Stimulated activated memory B cell treated with anti-CD40 and anti-IgM and Interleukin-4, amounts not matched to agents 10 μg/mL and 1 μg/mL and 100 μg/mL, for 72 hours (primary cell): ENCODE data around the gene ARHGAP26.

Experiments used
- ATAC-seq: fragments of 150-1000 bp; cut with Tn5 transposase; 2 replicates; pipeline ENCODE4 v1.10.0; 2021
- H3K27ac Mint-ChIP-seq: one replicate; pipeline ENCODE4 v1.8.0; 2022; ENCODE audit warnings: mild to moderate bottlenecking, mixed read lengths
- H3K27me3 Mint-ChIP-seq: one replicate; pipeline ENCODE4 v1.8.0; 2022; ENCODE audit warnings: mixed read lengths
- H3K36me3 Mint-ChIP-seq: one replicate; pipeline ENCODE4 v1.8.0; 2022; ENCODE audit warnings: mixed read lengths
- H3K4me1 Mint-ChIP-seq: one replicate; pipeline ENCODE4 v1.8.0; 2022; ENCODE audit warnings: mixed read lengths
- H3K4me3 Mint-ChIP-seq: one replicate; pipeline ENCODE4 v1.8.0; 2022; ENCODE audit warnings: mild to moderate bottlenecking, moderate library complexity, mixed read lengths
- H3K9me3 Mint-ChIP-seq: one replicate; pipeline ENCODE4 v1.8.0; 2022; ENCODE audit warnings: mixed read lengths

ARHGAP26 gene

GRCh38 chr5:143135832-143136551 is 365.8 kb downstream of the ARHGAP26 start:
- peaks cover 12% of the 10 kb centered on the region for H3K36me3 Mint-ChIP-seq
- no peak overlapping the region for H3K27ac Mint-ChIP-seq
- H3K9me3 Mint-ChIP-seq, result no peaks in the 10 kb centered on the region
- ATAC-seq, result no peak
- H3K27me3 Mint-ChIP-seq, result no peaks in the 10 kb centered on the region
- H3K4me1 Mint-ChIP-seq, result peaks cover 3% of the 10 kb centered on the region
- no peak overlapping the region for H3K4me3 Mint-ChIP-seq

GRCh38 chr5:143138839-143139238 is 368.7 kb downstream of the ARHGAP26 start:
- no peaks in the 10 kb centered on the region for H3K4me1 Mint-ChIP-seq
- no peaks in the 10 kb centered on the region for H3K9me3 Mint-ChIP-seq
- no peak overlapping the region for H3K27ac Mint-ChIP-seq
- H3K27me3 Mint-ChIP-seq, result no peaks in the 10 kb centered on the region
- no peak for ATAC-seq
- no peak overlapping the region for H3K4me3 Mint-ChIP-seq
- H3K36me3 Mint-ChIP-seq, result peaks cover 12% of the 10 kb centered on the region

GRCh38 chr5:143139585-143139984 is 369.4 kb downstream of the ARHGAP26 start:
- H3K27ac Mint-ChIP-seq, result no peak overlapping the region
- no peaks in the 10 kb centered on the region for H3K9me3 Mint-ChIP-seq
- H3K4me1 Mint-ChIP-seq, result no peaks in the 10 kb centered on the region
- peaks cover 6% of the 10 kb centered on the region for H3K36me3 Mint-ChIP-seq
- no peaks in the 10 kb centered on the region for H3K27me3 Mint-ChIP-seq
- no peak overlapping the region for H3K4me3 Mint-ChIP-seq
- no peak for ATAC-seq

GRCh38 chr5:143140492-143141203 is 370.5 kb downstream of the ARHGAP26 start:
- Mint-ChIP-seq H3K4me3 (no peak overlapping the region), H3K27ac (no peak overlapping the region), H3K9me3 (no peaks in the 10 kb centered on the region), H3K27me3 (no peaks in the 10 kb centered on the region), H3K4me1 (no peaks in the 10 kb centered on the region), H3K36me3 (peaks cover 6% of the 10 kb centered on the region)
- no peak for ATAC-seq

- Mint-ChIP-seq H3K36me3 (peaks cover 6% of the 10 kb centered on the region), H3K27ac (no peak overlapping the region), H3K4me3 (no peak overlapping the region), H3K9me3 (no peaks in the 10 kb centered on the region), H3K4me1 (no peaks in the 10 kb centered on the region), H3K27me3 (no peaks in the 10 kb centered on the region)
- ATAC-seq, result no peak
These were observed 371.5 kb downstream of the ARHGAP26 start for GRCh38 chr5:143141652-143142051.

GRCh38 chr5:143142596-143143435 is 372.6 kb downstream of the ARHGAP26 start:
- Mint-ChIP-seq H3K27ac (no peak overlapping the region), H3K27me3 (no peaks in the 10 kb centered on the region), H3K36me3 (no peaks in the 10 kb centered on the region), H3K4me1 (no peaks in the 10 kb centered on the region), H3K4me3 (no peak overlapping the region), H3K9me3 (no peaks in the 10 kb centered on the region)
- no peak for ATAC-seq

- H3K27ac Mint-ChIP-seq, result no peak overlapping the region
These were observed 373.8 kb downstream of the ARHGAP26 start for GRCh38 chr5:143143973-143144372.

GRCh38 chr5:143145243-143146160 is 375.3 kb downstream of the ARHGAP26 start:
- Mint-ChIP-seq H3K9me3 (no peaks in the 10 kb centered on the region), H3K36me3 (peaks cover 14% of the 10 kb centered on the region), H3K27ac (peak overlapping the region; percentile 7), H3K27me3 (no peaks in the 10 kb centered on the region), H3K4me1 (no peaks in the 10 kb centered on the region), H3K4me3 (no peak overlapping the region)
- no peak for ATAC-seq

More at GRCh38 chr5:143143973-143144372, 373.8 kb downstream of the ARHGAP26 start:
- H3K27me3 Mint-ChIP-seq, result no peaks in the 10 kb centered on the region
- no peak overlapping the region for H3K4me3 Mint-ChIP-seq
- H3K4me1 Mint-ChIP-seq, result no peaks in the 10 kb centered on the region
- no peak for ATAC-seq
- H3K9me3 Mint-ChIP-seq, result no peaks in the 10 kb centered on the region
- peaks cover 9% of the 10 kb centered on the region for H3K36me3 Mint-ChIP-seq

- Mint-ChIP-seq H3K36me3 (peaks cover 14% of the 10 kb centered on the region), H3K4me1 (no peaks in the 10 kb centered on the region), H3K4me3 (no peak overlapping the region), H3K9me3 (no peaks in the 10 kb centered on the region), H3K27ac (no peak overlapping the region), H3K27me3 (no peaks in the 10 kb centered on the region)
- ATAC-seq, result no peak
These were observed 376.0 kb downstream of the ARHGAP26 start for GRCh38 chr5:143146161-143146560.

GRCh38 chr5:143147383-143147782 is 377.2 kb downstream of the ARHGAP26 start:
- Mint-ChIP-seq H3K4me3 (no peak overlapping the region), H3K27ac (no peak overlapping the region), H3K9me3 (no peaks in the 10 kb centered on the region), H3K27me3 (no peaks in the 10 kb centered on the region), H3K36me3 (peaks cover 14% of the 10 kb centered on the region), H3K4me1 (no peaks in the 10 kb centered on the region)
- ATAC-seq, result no peak

GRCh38 chr5:143147902-143148301 is 377.7 kb downstream of the ARHGAP26 start:
- H3K27ac Mint-ChIP-seq, result no peak overlapping the region
- ATAC-seq, result no peak
- no peak overlapping the region for H3K4me3 Mint-ChIP-seq
- H3K4me1 Mint-ChIP-seq, result no peaks in the 10 kb centered on the region
- no peaks in the 10 kb centered on the region for H3K9me3 Mint-ChIP-seq
- H3K27me3 Mint-ChIP-seq, result no peaks in the 10 kb centered on the region
- peaks cover 14% of the 10 kb centered on the region for H3K36me3 Mint-ChIP-seq

GRCh38 chr5:143148771-143149170 is 378.6 kb downstream of the ARHGAP26 start:
- H3K27me3 Mint-ChIP-seq, result no peaks in the 10 kb centered on the region
- H3K4me3 Mint-ChIP-seq, result no peak overlapping the region
- H3K4me1 Mint-ChIP-seq, result peaks cover 8% of the 10 kb centered on the region
- no peak overlapping the region for H3K27ac Mint-ChIP-seq
- no peak for ATAC-seq
- peaks cover 14% of the 10 kb centered on the region for H3K36me3 Mint-ChIP-seq
- no peaks in the 10 kb centered on the region for H3K9me3 Mint-ChIP-seq

- peaks cover 14% of the 10 kb centered on the region for H3K36me3 Mint-ChIP-seq
- no peak overlapping the region for H3K4me3 Mint-ChIP-seq
- H3K4me1 Mint-ChIP-seq, result peaks cover 8% of the 10 kb centered on the region
- no peak for ATAC-seq
- no peaks in the 10 kb centered on the region for H3K27me3 Mint-ChIP-seq
- H3K9me3 Mint-ChIP-seq, result no peaks in the 10 kb centered on the region
- no peak overlapping the region for H3K27ac Mint-ChIP-seq
These were observed 379.6 kb downstream of the ARHGAP26 start for GRCh38 chr5:143149759-143150158.

- H3K27me3 Mint-ChIP-seq, result no peaks in the 10 kb centered on the region
- H3K4me3 Mint-ChIP-seq, result no peak overlapping the region
- peaks cover 8% of the 10 kb centered on the region for H3K4me1 Mint-ChIP-seq
- ATAC-seq, result no peak
- H3K9me3 Mint-ChIP-seq, result no peaks in the 10 kb centered on the region
- H3K36me3 Mint-ChIP-seq, result peaks cover 14% of the 10 kb centered on the region
- no peak overlapping the region for H3K27ac Mint-ChIP-seq
These were observed 381.0 kb downstream of the ARHGAP26 start for GRCh38 chr5:143151056-143151700.
